Measurements from ENCODE around the gene NAA60.

Gene NAA60

DNA sequence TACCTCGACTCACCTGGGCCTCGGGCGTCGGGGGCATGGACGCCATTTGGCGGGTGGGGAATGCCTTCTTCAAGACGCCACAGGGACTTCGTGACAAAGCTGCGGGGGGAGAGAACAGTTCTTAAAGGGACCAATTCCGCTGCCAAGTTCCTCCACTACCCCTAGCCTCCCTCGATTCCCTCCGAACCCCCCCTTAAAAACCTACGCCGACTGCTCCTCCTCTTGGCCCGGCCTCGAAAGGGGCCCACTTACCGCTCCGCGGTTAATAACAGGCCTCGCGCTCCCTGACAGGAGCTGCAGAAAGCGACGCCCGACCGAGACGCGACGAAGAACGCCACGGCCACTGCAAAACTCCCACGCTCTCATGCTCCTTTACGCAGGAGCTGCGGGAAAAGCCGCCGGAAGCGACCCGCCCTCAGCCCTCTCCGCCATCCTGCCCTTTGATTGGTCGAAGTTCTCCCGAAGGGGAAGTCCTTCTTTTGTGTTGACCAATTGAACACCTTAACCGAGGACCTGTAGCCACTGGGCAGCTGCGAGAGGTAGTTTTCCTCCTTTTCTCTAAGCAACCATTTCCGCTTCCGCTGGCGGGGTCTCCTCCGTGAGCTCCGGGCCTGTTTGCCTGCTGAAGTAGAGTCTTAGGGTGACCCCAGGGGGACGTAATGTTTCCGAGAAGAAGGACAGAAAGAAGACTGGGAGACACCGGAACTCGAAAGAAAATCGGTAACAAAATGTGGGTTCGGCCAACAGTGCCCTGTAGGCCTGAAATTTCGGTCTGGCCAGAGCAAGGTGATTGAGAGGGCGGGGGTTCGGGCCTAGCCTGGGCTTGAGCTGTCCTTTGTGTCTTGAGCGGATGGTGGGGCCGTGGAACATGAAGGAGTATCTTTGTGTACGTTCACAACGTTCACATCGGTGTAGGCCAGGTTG is at the start of gene NAA60, which contains the start of gene ZNF597:
NAA60 (plus strand) TSS at position 573 of the 924 bp plus-strand sequence. CDS start 32,548 bp downstream, outside the sequence.
ZNF597 (minus strand) TSS at position 397 of the 924 bp plus-strand sequence; CDS start at position 46, 351 bp downstream.
- peak; percentile 98 for DNase-seq
- in situ Hi-C loops (cut with MboI; ENCODE audit: low pct_unique_long_range_greater_than_20kb, low sequenced_read_pairs): no loop called here

DNA sequence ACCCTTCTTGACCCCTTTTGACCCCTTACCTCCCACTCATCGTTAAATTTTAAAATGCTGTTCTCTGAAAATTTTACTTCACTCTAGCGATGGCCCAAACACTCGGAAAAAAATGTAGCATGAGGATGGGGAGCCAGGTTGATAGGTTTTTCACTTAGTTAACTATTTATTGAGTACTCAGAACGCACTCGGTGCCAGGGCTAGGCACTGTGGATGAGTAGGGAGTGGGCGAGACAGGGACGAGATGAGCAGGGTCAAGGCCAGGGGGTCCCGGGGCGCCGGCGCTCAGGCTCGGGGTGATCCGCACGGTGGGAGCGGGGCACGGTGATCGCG is 43.1 kb upstream of the NAA60 start:
- in situ Hi-C loops (cut with MboI; ENCODE audit: low pct_unique_long_range_greater_than_20kb, low sequenced_read_pairs): no loop called here
- no peak for DNase-seq

DNA sequence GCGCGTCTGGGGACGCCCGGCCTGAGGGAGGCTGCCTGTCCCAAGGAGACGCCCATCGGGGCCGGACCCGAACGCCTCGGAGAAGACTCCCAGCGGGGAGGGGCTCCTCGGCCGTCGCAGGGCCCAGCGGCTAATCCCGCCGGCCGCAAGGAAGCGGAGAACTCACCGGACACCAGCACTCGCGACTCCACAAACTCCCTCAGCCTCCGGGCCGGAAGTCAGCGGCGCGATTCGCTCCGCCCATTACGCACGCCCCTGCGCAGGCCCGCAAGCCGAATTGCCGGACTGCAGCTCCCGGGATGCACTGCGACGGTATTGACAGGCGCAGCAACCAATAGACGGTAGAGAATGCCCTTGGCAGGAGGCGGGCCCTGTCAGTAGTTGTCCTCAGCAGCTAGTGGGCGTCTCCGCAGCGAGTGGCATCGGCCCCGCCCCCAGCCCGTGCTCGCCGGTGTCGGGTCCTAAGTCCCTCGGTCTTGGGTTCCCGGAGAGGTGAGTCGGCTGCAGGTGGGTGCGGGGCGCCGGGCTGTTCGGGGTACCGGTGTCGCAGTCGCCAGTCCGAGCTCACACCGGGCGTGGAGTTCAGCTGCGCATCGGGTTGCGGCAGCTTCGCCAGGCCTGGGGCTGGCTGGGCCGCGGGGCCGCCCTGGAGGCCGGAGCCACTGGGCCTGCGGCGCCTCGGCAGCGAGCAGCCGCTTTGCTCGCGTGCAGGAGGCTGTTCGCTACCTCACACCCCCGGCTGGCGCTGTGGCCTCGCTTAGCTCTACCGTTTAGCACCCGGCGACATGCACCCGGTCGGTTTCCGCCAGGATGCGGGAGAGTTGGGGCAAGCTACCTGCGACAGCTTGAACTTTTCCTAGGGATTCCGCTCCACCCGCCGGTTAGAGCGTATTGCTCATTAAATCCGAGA is 42.4 kb upstream of the NAA60 start, which contains the start of the genes ZNF174 and ZSCAN32:
ZNF174 (plus strand) TSS at position 437 of the 910 bp plus-strand sequence. CDS start 790 bp downstream, outside the sequence.
ZSCAN32 (minus strand) TSS at position 226 of the 910 bp plus-strand sequence. CDS start 3,447 bp downstream, outside the sequence.
- in situ Hi-C loops (cut with MboI; ENCODE audit: low pct_unique_long_range_greater_than_20kb, low sequenced_read_pairs): no loop called here

DNA sequence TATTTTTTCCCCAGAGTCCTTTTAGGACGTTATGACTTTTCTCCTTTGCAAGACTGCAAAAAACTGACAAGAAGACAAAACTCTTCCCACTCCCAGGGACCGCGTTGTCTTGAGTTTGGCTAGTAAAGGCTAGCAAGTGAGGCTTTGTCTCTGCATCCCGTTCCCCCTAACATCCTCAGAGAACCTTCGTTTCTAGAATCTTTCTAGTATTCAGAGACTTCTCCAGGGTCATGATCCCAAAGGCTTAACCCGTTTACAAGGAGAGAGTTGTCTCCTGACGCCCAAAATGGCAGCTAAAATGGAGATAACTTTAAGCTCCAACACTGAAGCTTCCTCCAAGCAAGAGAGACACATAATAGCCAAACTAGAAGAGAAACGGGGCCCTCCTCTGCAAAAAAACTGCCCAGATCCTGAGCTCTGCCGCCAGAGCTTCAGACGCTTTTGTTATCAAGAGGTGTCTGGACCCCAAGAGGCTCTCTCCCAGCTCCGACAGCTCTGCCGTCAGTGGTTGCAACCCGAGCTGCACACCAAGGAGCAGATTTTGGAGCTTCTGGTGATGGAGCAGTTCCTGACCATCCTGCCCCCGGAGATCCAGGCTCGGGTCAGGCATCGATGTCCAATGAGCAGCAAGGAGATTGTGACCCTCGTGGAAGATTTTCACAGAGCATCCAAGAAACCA is 41.6 kb upstream of the NAA60 start:
- in situ Hi-C loops (cut with MboI; ENCODE audit: low pct_unique_long_range_greater_than_20kb, low sequenced_read_pairs): no loop called here
- peak; percentile 30 for DNase-seq

More for the DNA sequence above, 42.4 kb upstream of the NAA60 start, which contains the start of the genes ZNF174 and ZSCAN32:
- peak; percentile 99 for DNase-seq

DNA sequence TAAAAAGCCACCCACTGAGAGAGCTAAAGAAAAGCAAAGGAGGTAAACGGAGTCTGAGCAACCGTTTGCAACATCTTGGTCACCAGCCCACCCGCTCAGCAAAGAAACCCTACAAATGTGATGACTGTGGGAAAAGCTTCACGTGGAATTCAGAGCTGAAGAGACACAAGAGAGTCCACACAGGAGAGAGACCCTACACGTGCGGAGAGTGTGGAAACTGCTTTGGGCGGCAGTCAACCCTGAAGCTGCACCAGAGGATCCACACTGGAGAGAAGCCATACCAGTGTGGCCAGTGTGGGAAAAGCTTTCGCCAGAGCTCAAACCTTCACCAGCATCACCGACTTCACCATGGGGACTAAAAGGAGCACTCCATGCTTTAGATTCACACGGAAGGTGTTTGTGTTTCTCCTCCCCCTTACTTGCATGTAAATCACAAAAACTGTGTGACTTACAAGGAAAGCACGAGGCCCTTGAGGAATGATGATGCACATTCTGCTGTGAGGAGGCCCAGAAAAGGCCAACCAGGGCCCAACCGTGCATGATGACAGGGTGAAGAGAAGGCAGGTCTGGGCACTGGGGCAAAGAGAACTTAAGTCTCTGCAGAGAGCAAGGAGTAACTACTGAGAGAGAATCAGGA is 34.8 kb upstream of the NAA60 start:
- DNase-seq: no peak
- in situ Hi-C loops (cut with MboI; ENCODE audit: low pct_unique_long_range_greater_than_20kb, low sequenced_read_pairs): no loop called here

DNA sequence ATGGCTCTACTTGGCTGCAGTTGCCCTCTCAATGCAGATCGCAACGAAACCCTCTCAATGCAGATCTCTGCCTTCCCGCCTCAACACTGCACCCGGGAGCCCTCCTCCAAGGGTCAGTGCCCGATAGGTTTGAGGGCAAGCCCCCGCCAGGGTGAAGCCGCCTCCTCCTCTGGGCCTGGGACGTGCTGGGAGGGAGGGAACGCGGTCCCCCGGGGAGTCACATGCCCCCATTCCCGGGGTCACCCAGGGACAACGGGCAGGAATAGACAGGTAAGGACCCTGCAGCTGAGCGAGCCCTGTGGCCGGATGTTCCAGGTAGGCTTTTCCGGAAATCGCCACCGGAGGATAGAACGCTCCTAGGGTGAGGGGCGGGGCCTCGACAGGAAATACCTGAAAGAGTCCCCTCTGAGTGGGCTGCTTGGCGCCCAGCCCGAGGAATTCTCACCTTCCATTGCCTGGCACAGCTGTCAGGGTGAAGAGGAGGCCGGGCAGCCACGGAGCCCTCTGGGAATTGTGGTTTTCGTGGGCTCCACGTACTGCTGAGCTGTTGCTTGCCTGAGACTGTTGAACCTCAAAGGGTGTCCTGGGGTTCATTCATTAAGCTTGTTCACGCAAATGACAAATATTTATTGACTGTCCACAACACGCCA is 29.6 kb upstream of the NAA60 start:
- in situ Hi-C loops (cut with MboI; ENCODE audit: low pct_unique_long_range_greater_than_20kb, low sequenced_read_pairs): no loop called here

DNA sequence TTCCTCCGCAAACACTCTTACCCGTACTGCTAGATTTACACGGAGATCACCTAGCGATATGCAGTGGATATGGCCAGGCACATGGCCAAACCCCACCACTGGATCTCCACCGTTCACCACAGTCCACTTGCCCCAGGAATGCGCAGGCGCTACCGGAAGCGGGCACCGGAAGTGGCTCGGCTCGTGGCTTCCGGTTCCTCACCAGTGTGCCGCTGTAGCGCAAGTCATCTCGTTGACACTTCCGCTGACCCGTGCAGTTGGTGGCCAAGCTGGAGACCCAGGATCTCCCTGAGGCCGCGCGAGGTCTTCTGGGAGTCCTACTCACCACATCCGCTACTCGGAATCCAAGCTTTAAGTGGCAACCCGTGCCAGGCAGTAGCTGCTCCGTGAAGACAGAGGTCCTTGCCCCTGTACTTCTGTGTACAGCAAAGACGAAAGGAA is 11.7 kb upstream of the NAA60 start:
- DNase-seq: no peak
- in situ Hi-C loops (cut with MboI; ENCODE audit: low pct_unique_long_range_greater_than_20kb, low sequenced_read_pairs): no loop called here

More for the DNA sequence above, 29.6 kb upstream of the NAA60 start:
- DNase-seq: no peak

DNA sequence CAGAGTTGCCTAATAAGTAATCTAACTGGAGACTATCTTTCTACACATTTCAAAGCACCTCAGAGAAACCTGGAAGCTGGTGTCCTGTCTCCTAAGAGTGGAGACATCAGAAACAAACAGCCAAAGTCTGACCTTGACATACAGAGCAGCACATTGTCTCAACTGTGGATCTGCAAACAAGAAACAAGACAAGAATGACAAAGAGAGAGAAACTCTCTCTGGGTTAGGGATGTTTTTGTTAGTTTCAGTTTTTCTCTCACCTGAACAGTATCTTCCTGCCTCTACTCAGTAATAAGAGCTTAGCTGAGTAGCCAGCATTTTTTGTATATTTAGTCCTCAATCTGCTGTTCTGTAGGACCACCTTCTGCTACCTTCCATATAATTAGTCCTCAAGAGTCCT is 9.1 kb upstream of the NAA60 start:
- no peak for DNase-seq
- in situ Hi-C loops (cut with MboI; ENCODE audit: low pct_unique_long_range_greater_than_20kb, low sequenced_read_pairs): no loop called here

DNA sequence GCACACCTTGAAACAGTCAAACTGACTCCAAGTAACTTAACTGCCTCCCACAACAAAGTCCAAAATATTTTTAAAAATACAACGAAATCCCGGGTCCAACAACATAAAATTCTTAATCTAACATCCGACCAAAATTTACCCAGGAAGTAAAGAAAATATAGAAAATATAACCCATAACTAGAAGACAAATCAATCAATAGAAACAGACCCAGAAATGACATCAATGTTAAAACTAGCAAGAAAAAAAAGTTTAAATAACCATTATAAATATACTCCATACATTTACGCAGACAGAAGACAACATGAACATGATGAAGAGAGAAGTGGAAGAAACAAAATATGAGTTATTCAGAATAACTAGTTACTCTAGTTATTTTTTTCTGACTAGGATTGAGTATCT is 3.8 kb upstream of the NAA60 start:
- no peak for DNase-seq
- in situ Hi-C loops (cut with MboI; ENCODE audit: low pct_unique_long_range_greater_than_20kb, low sequenced_read_pairs): no loop called here

DNA sequence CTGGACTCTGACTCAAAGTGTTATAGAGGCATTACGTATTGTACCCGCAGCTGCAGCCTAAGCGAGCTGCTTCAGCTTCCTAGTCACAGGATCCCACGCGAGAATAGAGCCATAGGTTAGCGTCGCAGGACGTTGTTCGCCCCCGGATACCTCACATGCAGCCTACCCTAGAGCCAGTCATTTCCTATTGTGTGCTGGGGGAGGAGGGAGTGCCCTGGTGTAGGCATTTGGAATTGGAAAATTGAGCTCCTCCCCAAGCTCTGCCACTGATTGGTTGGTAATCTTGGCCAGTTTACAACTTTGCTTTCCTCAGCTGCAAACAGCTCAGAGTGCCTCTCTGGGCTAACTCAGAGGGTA is 530 bp downstream of the NAA60 start:
- in situ Hi-C loops (cut with MboI; ENCODE audit: low pct_unique_long_range_greater_than_20kb, low sequenced_read_pairs): no loop called here
- peak; percentile 74 for DNase-seq

DNA sequence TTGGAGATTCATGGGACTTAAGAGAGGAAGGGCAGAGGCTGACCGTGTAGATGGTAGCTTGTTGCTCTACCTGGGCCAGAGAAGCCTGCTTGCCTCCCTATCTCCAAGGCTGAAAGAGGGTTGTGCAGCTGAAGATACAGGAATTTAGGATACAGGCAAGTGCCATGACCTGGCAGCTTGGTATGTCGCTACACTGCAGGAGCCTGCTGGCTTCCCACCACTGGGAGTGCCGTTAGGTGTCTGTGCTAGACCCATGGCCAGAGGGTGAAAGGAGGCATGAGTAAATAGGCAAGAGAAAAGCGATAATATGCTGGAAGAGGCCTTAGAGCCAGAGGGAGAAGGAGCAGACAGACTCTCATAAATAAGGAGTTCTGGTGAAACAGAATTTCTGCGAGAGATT is 10.6 kb downstream of the NAA60 start:
- in situ Hi-C loops (cut with MboI; ENCODE audit: low pct_unique_long_range_greater_than_20kb, low sequenced_read_pairs): no loop called here
- DNase-seq: no peak

DNA sequence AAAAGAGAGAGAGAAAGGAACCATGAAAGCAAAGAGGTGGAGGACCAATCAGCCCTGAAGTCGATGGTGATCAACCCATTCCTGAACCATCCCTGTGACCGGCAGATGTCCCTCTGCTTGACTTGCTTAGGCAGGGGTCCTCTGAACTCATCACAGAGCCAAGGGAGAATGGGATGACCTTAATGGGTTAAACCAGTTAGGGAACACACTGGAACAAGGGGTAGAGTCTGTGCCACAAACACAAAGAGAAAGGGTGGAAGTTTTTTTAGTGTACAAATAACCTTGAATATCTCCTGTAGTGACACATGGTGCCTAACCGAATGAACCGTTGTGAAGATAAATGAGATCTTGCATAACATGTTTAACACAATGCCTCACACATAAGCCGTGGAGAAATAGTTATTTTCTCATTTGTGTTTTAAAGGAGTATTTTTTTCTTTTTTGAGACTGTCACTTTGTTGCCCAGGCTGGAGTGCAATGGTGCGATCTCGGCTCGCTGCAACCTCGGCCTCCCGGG is 11.2 kb downstream of the NAA60 start:
- no peak for DNase-seq
- in situ Hi-C loops (cut with MboI; ENCODE audit: low pct_unique_long_range_greater_than_20kb, low sequenced_read_pairs): no loop called here

DNA sequence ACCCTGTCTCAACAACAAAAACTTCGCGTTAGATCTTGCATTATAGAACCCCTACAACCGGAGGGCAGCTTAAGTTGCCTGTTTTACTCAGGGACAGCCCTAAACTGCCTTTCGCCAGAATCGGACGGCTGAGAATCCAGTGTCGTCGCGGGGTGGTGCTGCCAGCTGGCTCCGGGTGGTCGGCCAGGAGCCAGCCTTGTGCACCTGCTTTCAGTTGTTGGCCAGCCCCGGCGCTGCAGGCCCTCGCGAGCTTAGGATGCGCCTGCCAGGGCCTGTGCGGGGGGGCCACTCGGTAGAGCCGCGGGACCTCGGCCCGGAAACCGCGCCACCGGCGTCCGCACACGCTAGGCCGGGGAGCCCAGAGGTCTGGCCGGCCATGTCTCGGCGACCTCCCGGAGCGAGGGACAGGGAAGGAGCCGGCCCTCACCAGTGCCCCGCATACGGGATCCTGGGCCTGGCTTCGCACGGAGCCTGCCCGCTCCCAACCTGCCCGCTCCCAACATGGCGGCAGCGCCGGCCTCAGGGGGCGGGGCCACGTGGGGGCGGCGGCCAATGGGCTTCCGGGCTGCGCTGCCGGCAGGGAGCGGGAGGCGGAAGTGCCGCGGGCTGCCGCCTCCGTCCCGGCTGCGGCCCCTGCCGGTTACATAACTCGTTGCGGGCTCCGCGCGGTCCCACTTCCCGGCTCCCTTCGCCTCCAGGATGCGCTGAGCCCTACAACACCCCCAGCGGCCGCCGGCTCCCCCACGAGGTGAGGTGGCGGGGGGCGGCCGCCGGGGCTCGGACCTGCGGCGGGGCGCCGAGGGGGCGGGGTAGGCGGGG is 14.2 kb downstream of the NAA60 start:
- peak; percentile 93 for DNase-seq
- in situ Hi-C loops (cut with MboI; ENCODE audit: low pct_unique_long_range_greater_than_20kb, low sequenced_read_pairs): no loop called here

DNA sequence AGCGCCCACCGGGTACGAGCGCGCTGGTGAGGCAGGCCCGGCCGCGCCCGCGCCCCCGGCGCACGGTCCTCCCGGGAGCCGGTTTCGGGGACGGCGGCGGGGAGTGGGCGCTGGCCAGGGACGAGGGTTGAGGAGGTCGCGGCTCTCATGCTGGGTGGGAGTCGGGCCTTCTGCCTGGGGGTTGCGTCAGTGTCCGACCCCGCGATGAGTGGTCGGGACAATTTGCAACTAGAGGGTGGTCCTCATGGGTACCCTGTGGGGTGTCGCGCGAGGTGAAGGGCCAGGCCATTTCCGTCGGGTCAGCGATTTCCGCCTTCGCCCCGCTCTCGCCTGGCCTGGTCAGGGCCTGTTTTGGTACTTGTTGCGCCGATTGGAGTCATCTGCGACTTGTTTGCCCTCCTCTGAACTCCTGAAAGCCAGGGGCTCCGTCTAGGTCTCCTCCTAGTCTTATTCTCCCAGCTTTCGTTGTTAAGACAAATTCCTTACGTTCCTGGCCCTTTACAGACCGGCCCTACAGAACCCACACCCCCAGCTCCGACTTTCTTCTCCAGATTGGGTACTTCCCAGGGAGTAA is 14.9 kb downstream of the NAA60 start:
- in situ Hi-C loops (cut with MboI; ENCODE audit: low pct_unique_long_range_greater_than_20kb, low sequenced_read_pairs): no loop called here
- peak; percentile 23 for DNase-seq

DNA sequence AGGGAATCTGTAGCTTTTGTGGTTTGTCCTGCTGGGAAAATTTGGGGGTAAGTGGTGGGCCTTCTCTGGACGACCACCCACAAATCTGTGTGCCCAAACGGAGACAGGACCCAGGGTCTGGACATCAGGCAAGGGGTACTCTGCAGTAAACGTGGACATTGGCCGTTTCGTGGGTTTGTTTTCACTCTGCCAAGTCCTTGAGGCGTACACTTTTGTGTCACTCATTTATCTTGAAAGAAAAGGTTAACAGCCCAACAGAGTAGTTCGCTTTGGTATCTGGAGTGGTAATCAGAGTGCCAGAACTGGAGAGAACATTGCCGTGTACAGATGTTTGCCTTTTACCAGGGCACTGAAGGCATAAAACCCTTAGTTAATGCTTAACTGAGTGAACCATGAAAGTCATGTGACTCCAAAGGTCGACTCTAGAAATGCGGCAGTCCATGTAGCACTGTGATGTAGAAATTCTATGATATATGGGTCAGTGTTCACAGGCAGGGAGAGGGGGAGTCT is 15.4 kb downstream of the NAA60 start:
- no peak for DNase-seq
- in situ Hi-C loops (cut with MboI; ENCODE audit: low pct_unique_long_range_greater_than_20kb, low sequenced_read_pairs): no loop called here

DNA sequence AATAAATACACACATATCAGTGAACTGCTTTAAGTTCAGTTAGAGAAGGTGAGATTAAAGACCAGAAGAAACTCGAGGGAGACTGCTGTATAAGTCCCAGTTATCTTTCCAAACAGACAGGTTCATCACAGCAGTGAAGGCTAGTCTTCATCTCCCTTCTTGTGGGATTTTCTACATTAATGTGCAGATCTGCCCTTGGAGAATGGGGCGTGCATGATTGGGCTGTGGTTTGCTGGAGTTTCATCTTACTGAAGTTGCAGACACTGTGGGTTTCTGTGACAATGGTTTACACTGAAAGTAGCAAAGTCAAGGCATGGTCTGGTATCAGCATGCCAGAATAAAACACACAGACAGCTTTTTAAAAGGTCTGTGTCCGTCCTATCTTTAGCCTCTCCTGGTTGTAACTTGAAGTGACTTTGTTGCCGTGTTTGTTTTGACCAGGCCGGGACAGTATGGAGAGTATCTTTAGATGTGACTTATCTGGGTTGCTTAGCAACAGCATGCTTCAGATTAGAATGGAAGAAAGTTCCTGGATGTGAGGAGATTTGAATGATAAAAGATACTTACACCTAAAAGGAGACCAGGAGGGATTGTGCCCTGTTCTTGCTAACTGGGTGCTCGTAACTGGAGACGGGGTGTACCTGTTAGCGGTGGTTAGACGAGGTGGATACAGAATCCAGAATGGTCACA is 16.1 kb downstream of the NAA60 start:
- in situ Hi-C loops (cut with MboI; ENCODE audit: low pct_unique_long_range_greater_than_20kb, low sequenced_read_pairs): no loop called here
- peak; percentile 32 for DNase-seq

All from KBM-7 (cell line).